NT2/D1 (cell line): ENCODE results near the gene RASAL2.

Experiments
- SUZ12 ChIP-seq: IDR thresholded peaks from 2 replicates; pipeline ENCODE4 v1.6.1; 2011; ENCODE audit not compliant: insufficient read length, insufficient read depth; ENCODE audit errors: extremely low read depth
- ZNF274 ChIP-seq: IDR thresholded peaks from 2 replicates; pipeline ENCODE4 v1.6.1; 2011; ENCODE audit warnings: mild to moderate bottlenecking, low read depth, low read length

DNA sequence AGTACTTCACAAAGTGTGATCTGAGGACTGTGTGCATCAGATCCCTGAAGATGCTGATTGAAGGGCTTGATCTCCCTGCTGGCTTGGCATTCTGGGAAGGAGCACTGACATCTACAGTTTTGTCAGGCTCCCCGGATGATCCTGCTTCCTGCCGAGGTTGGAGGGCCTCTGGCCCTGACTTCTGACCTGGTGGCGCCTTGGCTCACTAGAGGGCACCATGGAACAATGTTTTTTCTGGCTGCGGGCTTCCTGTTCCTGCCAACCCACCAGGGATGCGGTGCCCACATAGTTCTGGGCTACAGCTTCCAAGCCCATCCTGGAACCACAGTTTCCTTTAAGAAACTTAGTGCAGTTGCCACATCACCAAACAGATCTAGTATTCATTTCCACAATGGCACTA, 38.8 kb upstream of the RASAL2 start:
- TF ChIP-seq ZNF274 (no peak), SUZ12 (no peak)
